ENCODE data around the gene HSPA14. TPM values are rescaled to one million over a fixed set of nuclear protein-coding genes. Genes with fewer than 3 reads are reported as not detected.

The HSPA14 gene, protein sequence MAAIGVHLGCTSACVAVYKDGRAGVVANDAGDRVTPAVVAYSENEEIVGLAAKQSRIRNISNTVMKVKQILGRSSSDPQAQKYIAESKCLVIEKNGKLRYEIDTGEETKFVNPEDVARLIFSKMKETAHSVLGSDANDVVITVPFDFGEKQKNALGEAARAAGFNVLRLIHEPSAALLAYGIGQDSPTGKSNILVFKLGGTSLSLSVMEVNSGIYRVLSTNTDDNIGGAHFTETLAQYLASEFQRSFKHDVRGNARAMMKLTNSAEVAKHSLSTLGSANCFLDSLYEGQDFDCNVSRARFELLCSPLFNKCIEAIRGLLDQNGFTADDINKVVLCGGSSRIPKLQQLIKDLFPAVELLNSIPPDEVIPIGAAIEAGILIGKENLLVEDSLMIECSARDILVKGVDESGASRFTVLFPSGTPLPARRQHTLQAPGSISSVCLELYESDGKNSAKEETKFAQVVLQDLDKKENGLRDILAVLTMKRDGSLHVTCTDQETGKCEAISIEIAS
- 9.8 and 10.5 TPM in 2 replicates for total RNA-seq

DNA sequence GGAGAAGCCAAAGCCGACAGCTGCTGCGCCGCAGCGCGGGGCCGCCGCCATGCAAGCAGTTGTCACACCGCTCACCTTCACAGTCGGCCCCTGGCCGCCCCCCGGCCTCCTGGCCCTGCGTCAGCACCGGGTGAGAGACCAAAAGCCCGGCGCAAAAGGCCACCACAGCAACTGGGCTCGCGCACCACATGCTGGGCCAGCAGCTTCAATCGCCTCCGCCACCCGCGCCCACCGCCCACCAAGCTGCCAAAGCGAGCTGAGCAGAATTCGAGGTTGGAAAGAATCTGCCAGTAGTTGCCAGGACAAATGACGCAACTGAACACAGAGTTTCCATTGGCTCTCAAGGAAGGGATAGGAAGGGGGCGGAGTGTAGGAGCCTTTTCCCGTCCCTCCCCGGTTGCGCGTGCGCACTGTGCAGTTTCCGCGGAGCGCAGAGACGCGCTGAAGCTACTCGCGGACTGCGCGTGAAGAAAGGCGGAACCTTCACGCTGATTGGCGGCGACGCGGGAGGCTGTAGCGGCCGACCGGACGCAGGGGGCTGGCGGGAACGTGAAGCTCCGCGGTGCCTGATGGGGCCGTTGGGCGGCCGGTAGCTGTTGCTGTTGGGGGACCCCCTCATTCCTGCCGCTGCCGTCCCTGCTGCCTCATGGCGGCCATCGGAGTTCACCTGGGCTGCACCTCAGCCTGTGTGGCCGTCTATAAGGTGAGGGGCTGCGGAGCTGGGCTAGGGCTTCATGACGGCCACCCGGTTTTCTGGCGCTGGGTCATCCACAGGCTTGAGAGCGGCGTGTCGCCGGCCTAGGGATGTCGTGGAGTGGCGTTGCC lies at the start of gene HSPA14, which contains the start of the genes CDNF and MSANTD7:
Gene HSPA14, plus strand, starts transcription at position 550 of the 825 bp plus-strand sequence. Its CDS starts 97 bp downstream, at position 647.
Gene CDNF, minus strand, starts transcription at position 281 of the 825 bp plus-strand sequence. Its CDS starts 91 bp downstream, at position 190.
Gene MSANTD7, plus strand, starts transcription at position 550 of the 825 bp plus-strand sequence. CDS start 3,979 bp downstream, outside the sequence.

GRCh38 chr10:14878266-14879123 lies 40.4 kb downstream of the HSPA14 start, which contains the start of gene SUV39H2:
SUV39H2 (plus strand) TSS chr10:14878866; CDS start chr10:14878889, 23 bp downstream.

Other genes with a start within 250 kb of the HSPA14 start
- 41.3 and 76.3 TPM in 2 replicates for gene FAM107B, start 63.4 kb upstream of the HSPA14 start, total RNA-seq
- gene CDNF, start 269 bp upstream of the HSPA14 start, total RNA-seq: 0.81 TPM in 1 of 2 replicates, not detected in the other
- 12.6 and 21.0 TPM in 2 replicates for gene MSANTD7, start within 50 bp of the HSPA14 start, total RNA-seq
- 14.4 and 16.9 TPM in 2 replicates for gene SUV39H2, start 40.6 kb downstream of the HSPA14 start, total RNA-seq
- 4.7 and 9.1 TPM in 2 replicates for gene DCLRE1C, start 115.8 kb downstream of the HSPA14 start, total RNA-seq
- not detected in 2 replicates for gene MEIG1, start 121.1 kb downstream of the HSPA14 start, total RNA-seq
- 0.16 and 0.57 TPM in 2 replicates for gene OLAH, start 205.6 kb downstream of the HSPA14 start, total RNA-seq

Measured in bladder microvascular endothelial cell (primary cell).